Measurements from ENCODE around the gene SPO11.

The SPO11 gene

GRCh38 chr20:57309544-57310115, 20.0 kb upstream of the SPO11 start:
- no peaks in the 10 kb centered on the region for H3K36me3 ChIP-seq (ENCODE audit: control insufficient read depth, insufficient read depth, low read length)
- no peak overlapping the region for H3K4me3 ChIP-seq (ENCODE audit: insufficient read depth, low read depth, low read length, poor library complexity, severe bottlenecking)
- H3K27ac ChIP-seq (ENCODE audit: insufficient read depth, low read length, poor library complexity, severe bottlenecking): no peak overlapping the region
- peaks cover 9% of the 10 kb centered on the region for H3K27me3 ChIP-seq (replicated peaks; ENCODE audit: control insufficient read depth, insufficient read depth, low read length, poor library complexity, severe bottlenecking)
- H3K4me1 ChIP-seq (ENCODE audit: control insufficient read depth, insufficient read depth, low read length, poor library complexity, severe bottlenecking): no peaks in the 10 kb centered on the region
- DNase-seq: no peak
- H3K9me3 ChIP-seq (ENCODE audit: control insufficient read depth, low read length): no peaks in the 10 kb centered on the region

GRCh38 chr20:57310821-57311514, 18.6 kb upstream of the SPO11 start:
- Histone ChIP-seq H3K4me1 (ENCODE audit: control insufficient read depth, insufficient read depth, low read length, poor library complexity, severe bottlenecking) (no peaks in the 10 kb centered on the region), H3K36me3 (ENCODE audit: control insufficient read depth, insufficient read depth, low read length) (no peaks in the 10 kb centered on the region), H3K27ac (ENCODE audit: insufficient read depth, low read length, poor library complexity, severe bottlenecking) (no peak overlapping the region), H3K27me3 (replicated peaks; ENCODE audit: control insufficient read depth, insufficient read depth, low read length, poor library complexity, severe bottlenecking) (peaks cover 9% of the 10 kb centered on the region), H3K4me3 (ENCODE audit: insufficient read depth, low read depth, low read length, poor library complexity, severe bottlenecking) (no peak overlapping the region), H3K9me3 (ENCODE audit: control insufficient read depth, low read length) (no peaks in the 10 kb centered on the region)
- no peak for DNase-seq

- H3K36me3 ChIP-seq (ENCODE audit: control insufficient read depth, insufficient read depth, low read length): no peaks in the 10 kb centered on the region
Observed at GRCh38 chr20:57312138-57312537, 17.5 kb upstream of the SPO11 start.

GRCh38 chr20:57313230-57313629, 16.4 kb upstream of the SPO11 start:
- Histone ChIP-seq H3K4me1 (ENCODE audit: control insufficient read depth, insufficient read depth, low read length, poor library complexity, severe bottlenecking) (no peaks in the 10 kb centered on the region), H3K4me3 (ENCODE audit: insufficient read depth, low read depth, low read length, poor library complexity, severe bottlenecking) (no peak overlapping the region), H3K36me3 (ENCODE audit: control insufficient read depth, insufficient read depth, low read length) (no peaks in the 10 kb centered on the region), H3K27me3 (replicated peaks; ENCODE audit: control insufficient read depth, insufficient read depth, low read length, poor library complexity, severe bottlenecking) (peaks cover 5% of the 10 kb centered on the region), H3K9me3 (ENCODE audit: control insufficient read depth, low read length) (no peaks in the 10 kb centered on the region), H3K27ac (ENCODE audit: insufficient read depth, low read length, poor library complexity, severe bottlenecking) (no peak overlapping the region)
- no peak for DNase-seq

More at GRCh38 chr20:57312138-57312537, 17.5 kb upstream of the SPO11 start:
- H3K4me3 ChIP-seq (ENCODE audit: insufficient read depth, low read depth, low read length, poor library complexity, severe bottlenecking): no peak overlapping the region
- H3K27ac ChIP-seq (ENCODE audit: insufficient read depth, low read length, poor library complexity, severe bottlenecking): no peak overlapping the region
- no peaks in the 10 kb centered on the region for H3K9me3 ChIP-seq (ENCODE audit: control insufficient read depth, low read length)
- H3K27me3 ChIP-seq (replicated peaks; ENCODE audit: control insufficient read depth, insufficient read depth, low read length, poor library complexity, severe bottlenecking): peaks cover 9% of the 10 kb centered on the region
- no peaks in the 10 kb centered on the region for H3K4me1 ChIP-seq (ENCODE audit: control insufficient read depth, insufficient read depth, low read length, poor library complexity, severe bottlenecking)
- no peak for DNase-seq

GRCh38 chr20:57313951-57314350, 15.7 kb upstream of the SPO11 start:
- no peaks in the 10 kb centered on the region for H3K36me3 ChIP-seq (ENCODE audit: control insufficient read depth, insufficient read depth, low read length)
- H3K9me3 ChIP-seq (ENCODE audit: control insufficient read depth, low read length): no peaks in the 10 kb centered on the region
- no peak overlapping the region for H3K27ac ChIP-seq (ENCODE audit: insufficient read depth, low read length, poor library complexity, severe bottlenecking)
- H3K4me3 ChIP-seq (ENCODE audit: insufficient read depth, low read depth, low read length, poor library complexity, severe bottlenecking): no peak overlapping the region
- DNase-seq: no peak
- no peaks in the 10 kb centered on the region for H3K4me1 ChIP-seq (ENCODE audit: control insufficient read depth, insufficient read depth, low read length, poor library complexity, severe bottlenecking)
- peaks cover 5% of the 10 kb centered on the region for H3K27me3 ChIP-seq (replicated peaks; ENCODE audit: control insufficient read depth, insufficient read depth, low read length, poor library complexity, severe bottlenecking)

- Histone ChIP-seq H3K36me3 (ENCODE audit: control insufficient read depth, insufficient read depth, low read length) (no peaks in the 10 kb centered on the region), H3K27ac (ENCODE audit: insufficient read depth, low read length, poor library complexity, severe bottlenecking) (no peak overlapping the region), H3K9me3 (ENCODE audit: control insufficient read depth, low read length) (no peaks in the 10 kb centered on the region), H3K4me3 (ENCODE audit: insufficient read depth, low read depth, low read length, poor library complexity, severe bottlenecking) (no peak overlapping the region), H3K27me3 (replicated peaks; ENCODE audit: control insufficient read depth, insufficient read depth, low read length, poor library complexity, severe bottlenecking) (peaks cover 8% of the 10 kb centered on the region), H3K4me1 (ENCODE audit: control insufficient read depth, insufficient read depth, low read length, poor library complexity, severe bottlenecking) (no peaks in the 10 kb centered on the region)
- no peak for DNase-seq
Observed at GRCh38 chr20:57315083-57315975, 14.3 kb upstream of the SPO11 start.

GRCh38 chr20:57315976-57316480, 13.6 kb upstream of the SPO11 start:
- DNase-seq: no peak
- Histone ChIP-seq H3K36me3 (ENCODE audit: control insufficient read depth, insufficient read depth, low read length) (no peaks in the 10 kb centered on the region), H3K27me3 (replicated peaks; ENCODE audit: control insufficient read depth, insufficient read depth, low read length, poor library complexity, severe bottlenecking) (peaks cover 8% of the 10 kb centered on the region), H3K4me3 (ENCODE audit: insufficient read depth, low read depth, low read length, poor library complexity, severe bottlenecking) (no peak overlapping the region), H3K27ac (ENCODE audit: insufficient read depth, low read length, poor library complexity, severe bottlenecking) (no peak overlapping the region), H3K4me1 (ENCODE audit: control insufficient read depth, insufficient read depth, low read length, poor library complexity, severe bottlenecking) (no peaks in the 10 kb centered on the region), H3K9me3 (ENCODE audit: control insufficient read depth, low read length) (no peaks in the 10 kb centered on the region)

- Histone ChIP-seq H3K36me3 (ENCODE audit: control insufficient read depth, insufficient read depth, low read length) (no peaks in the 10 kb centered on the region), H3K27ac (ENCODE audit: insufficient read depth, low read length, poor library complexity, severe bottlenecking) (no peak overlapping the region), H3K4me1 (ENCODE audit: control insufficient read depth, insufficient read depth, low read length, poor library complexity, severe bottlenecking) (no peaks in the 10 kb centered on the region), H3K27me3 (replicated peaks; ENCODE audit: control insufficient read depth, insufficient read depth, low read length, poor library complexity, severe bottlenecking) (peaks cover 8% of the 10 kb centered on the region), H3K4me3 (ENCODE audit: insufficient read depth, low read depth, low read length, poor library complexity, severe bottlenecking) (no peak overlapping the region), H3K9me3 (ENCODE audit: control insufficient read depth, low read length) (no peaks in the 10 kb centered on the region)
- no peak for DNase-seq
Observed at GRCh38 chr20:57316795-57317201, 12.8 kb upstream of the SPO11 start.

- Histone ChIP-seq H3K27ac (ENCODE audit: insufficient read depth, low read length, poor library complexity, severe bottlenecking) (no peak overlapping the region), H3K4me1 (ENCODE audit: control insufficient read depth, insufficient read depth, low read length, poor library complexity, severe bottlenecking) (no peaks in the 10 kb centered on the region), H3K36me3 (ENCODE audit: control insufficient read depth, insufficient read depth, low read length) (no peaks in the 10 kb centered on the region), H3K9me3 (ENCODE audit: control insufficient read depth, low read length) (no peaks in the 10 kb centered on the region), H3K4me3 (ENCODE audit: insufficient read depth, low read depth, low read length, poor library complexity, severe bottlenecking) (no peak overlapping the region), H3K27me3 (replicated peaks; ENCODE audit: control insufficient read depth, insufficient read depth, low read length, poor library complexity, severe bottlenecking) (peaks cover 8% of the 10 kb centered on the region)
- no peak for DNase-seq
Observed at GRCh38 chr20:57317316-57317788, 12.3 kb upstream of the SPO11 start.

Data from effector memory CD4-positive, alpha-beta T cell (primary cell).